Measurements from ENCODE around the gene PATL1.

- TF ChIP-seq EZH2phosphoT487 (IDR thresholded peaks at IDR 0.05; ENCODE audit: insufficient read depth, low read depth) (no peak), EZH2 (IDR thresholded peaks at IDR 0.05; ENCODE audit: insufficient read depth, poor library complexity, severe bottlenecking) (no peak)
These were observed 51.0 kb downstream of the PATL1 start for GRCh38 chr11:59617876-59618275.
